ENCODE measurements around the gene EIPR1.

GRCh38 chr2:3187467-3187866 is 190.2 kb downstream of the EIPR1 start:
- no peak for TF ChIP-seq POLR2A (IDR thresholded peaks at IDR 0.05)
- TF ChIP-seq, protein P1, sequence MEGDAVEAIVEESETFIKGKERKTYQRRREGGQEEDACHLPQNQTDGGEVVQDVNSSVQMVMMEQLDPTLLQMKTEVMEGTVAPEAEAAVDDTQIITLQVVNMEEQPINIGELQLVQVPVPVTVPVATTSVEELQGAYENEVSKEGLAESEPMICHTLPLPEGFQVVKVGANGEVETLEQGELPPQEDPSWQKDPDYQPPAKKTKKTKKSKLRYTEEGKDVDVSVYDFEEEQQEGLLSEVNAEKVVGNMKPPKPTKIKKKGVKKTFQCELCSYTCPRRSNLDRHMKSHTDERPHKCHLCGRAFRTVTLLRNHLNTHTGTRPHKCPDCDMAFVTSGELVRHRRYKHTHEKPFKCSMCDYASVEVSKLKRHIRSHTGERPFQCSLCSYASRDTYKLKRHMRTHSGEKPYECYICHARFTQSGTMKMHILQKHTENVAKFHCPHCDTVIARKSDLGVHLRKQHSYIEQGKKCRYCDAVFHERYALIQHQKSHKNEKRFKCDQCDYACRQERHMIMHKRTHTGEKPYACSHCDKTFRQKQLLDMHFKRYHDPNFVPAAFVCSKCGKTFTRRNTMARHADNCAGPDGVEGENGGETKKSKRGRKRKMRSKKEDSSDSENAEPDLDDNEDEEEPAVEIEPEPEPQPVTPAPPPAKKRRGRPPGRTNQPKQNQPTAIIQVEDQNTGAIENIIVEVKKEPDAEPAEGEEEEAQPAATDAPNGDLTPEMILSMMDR (IDR thresholded peaks at IDR 0.05): no peak

All from ovary (tissue), 3 donors.